ENCODE results near the gene RHBDD1.

- no peak for TF ChIP-seq CTCF (IDR thresholded peaks at IDR 0.05)
- no peak for TF ChIP-seq POLR2AphosphoS5 (IDR thresholded peaks at IDR 0.05)
- no peak for TF ChIP-seq POLR2A (IDR thresholded peaks at IDR 0.05)
- no peak for TF ChIP-seq EP300 (IDR thresholded peaks at IDR 0.05)
These were observed 7.7 kb upstream of the RHBDD1 start for GRCh38 chr2:226828191-226828590.

Measured in stomach (tissue), 4 donors.